Fibroblast of skin of left quadriceps (primary cell): ENCODE results near the gene LYPD6.

Experiments used
- DNase-seq, 2 experiments: peaks; one replicate each; pipeline ENCODE4 v3.0.0-alpha.2; 2013; ENCODE audit warnings: low read depth in 2 of 2

LYPD6 gene

GRCh38 chr2:149507974-149508373 lies 177.6 kb downstream of the LYPD6 start:
- no peak for DNase-seq

GRCh38 chr2:149513461-149513860 lies 183.1 kb downstream of the LYPD6 start:
- no peak for DNase-seq
